H1 (cell line): Measurements from ENCODE around the gene SPACA5B. TPM values are rescaled to one million over a fixed set of nuclear protein-coding genes. Genes with fewer than 3 reads are reported as not detected.

ENCODE experiments used
- BRCA1 ChIP-seq: IDR thresholded peaks from 2 replicates; pipeline ENCODE4 v1.6.1; 2012; ENCODE audit warnings: low read depth, low read length, improper control_type of control experiment
- RBBP5 ChIP-seq: IDR thresholded peaks from 2 replicates; pipeline ENCODE4 v1.7.1; 2012; ENCODE audit warnings: low read depth, mild to moderate bottlenecking, inconsistent platforms, low read length, moderate library complexity, borderline replicate concordance
- SAP30 ChIP-seq: fragments of 300-600 bp; sonication (generic); IDR thresholded peaks from 2 replicates; pipeline ENCODE4 v1.7.1; 2012; ENCODE audit warnings: low read length, moderate library complexity, mild to moderate bottlenecking, inconsistent platforms; ENCODE audit not compliant: insufficient read depth, insufficient replicate concordance
- polyA plus RNA-seq, 7 experiments: library from polyadenylated mRNA; depleted of rRNA in 3 of 7; stranded (reverse) in 5 of 7; unstranded in 2 of 7; fragments of >200 nt in 5 of 7; fragments of 200-250 nt in 2 of 7; gene quantifications; 1 replicate in 5 of 7; 2 replicates in 1 of 7; 4 replicates in 1 of 7; pipeline versions ENCODE4 v1.2.1 to v1.2.3, GENCODE V29; 2011 to 2013; ENCODE audit warnings: missing spikeins in 2 of 7, mixed read lengths in 2 of 7
- total RNA-seq: library from RNA; stranded (reverse); fragmentation: NEBNext Ultra II Directional; extraction: Animal tissue kit (Norgen Biotek cat#: 25700); gene quantifications from 2 replicates; pipeline ENCODE4 v1.2.1, GENCODE V29; 2021
- TF ChIP-seq, protein P1 (sequence below): fragments of 300-600 bp; sonication (generic); IDR thresholded peaks from 2 replicates; pipeline ENCODE4 v1.7.1; 2012; ENCODE audit warnings: low read length, moderate library complexity, mild to moderate bottlenecking, inconsistent platforms; ENCODE audit not compliant: insufficient replicate concordance

Gene SPACA5B
- total and polyA plus RNA-seq, 2 of the 8 experiments (the other 6 are each of a cell fraction or from before 2014, with no cell fraction given) = not detected

- TF ChIP-seq, protein P1, sequence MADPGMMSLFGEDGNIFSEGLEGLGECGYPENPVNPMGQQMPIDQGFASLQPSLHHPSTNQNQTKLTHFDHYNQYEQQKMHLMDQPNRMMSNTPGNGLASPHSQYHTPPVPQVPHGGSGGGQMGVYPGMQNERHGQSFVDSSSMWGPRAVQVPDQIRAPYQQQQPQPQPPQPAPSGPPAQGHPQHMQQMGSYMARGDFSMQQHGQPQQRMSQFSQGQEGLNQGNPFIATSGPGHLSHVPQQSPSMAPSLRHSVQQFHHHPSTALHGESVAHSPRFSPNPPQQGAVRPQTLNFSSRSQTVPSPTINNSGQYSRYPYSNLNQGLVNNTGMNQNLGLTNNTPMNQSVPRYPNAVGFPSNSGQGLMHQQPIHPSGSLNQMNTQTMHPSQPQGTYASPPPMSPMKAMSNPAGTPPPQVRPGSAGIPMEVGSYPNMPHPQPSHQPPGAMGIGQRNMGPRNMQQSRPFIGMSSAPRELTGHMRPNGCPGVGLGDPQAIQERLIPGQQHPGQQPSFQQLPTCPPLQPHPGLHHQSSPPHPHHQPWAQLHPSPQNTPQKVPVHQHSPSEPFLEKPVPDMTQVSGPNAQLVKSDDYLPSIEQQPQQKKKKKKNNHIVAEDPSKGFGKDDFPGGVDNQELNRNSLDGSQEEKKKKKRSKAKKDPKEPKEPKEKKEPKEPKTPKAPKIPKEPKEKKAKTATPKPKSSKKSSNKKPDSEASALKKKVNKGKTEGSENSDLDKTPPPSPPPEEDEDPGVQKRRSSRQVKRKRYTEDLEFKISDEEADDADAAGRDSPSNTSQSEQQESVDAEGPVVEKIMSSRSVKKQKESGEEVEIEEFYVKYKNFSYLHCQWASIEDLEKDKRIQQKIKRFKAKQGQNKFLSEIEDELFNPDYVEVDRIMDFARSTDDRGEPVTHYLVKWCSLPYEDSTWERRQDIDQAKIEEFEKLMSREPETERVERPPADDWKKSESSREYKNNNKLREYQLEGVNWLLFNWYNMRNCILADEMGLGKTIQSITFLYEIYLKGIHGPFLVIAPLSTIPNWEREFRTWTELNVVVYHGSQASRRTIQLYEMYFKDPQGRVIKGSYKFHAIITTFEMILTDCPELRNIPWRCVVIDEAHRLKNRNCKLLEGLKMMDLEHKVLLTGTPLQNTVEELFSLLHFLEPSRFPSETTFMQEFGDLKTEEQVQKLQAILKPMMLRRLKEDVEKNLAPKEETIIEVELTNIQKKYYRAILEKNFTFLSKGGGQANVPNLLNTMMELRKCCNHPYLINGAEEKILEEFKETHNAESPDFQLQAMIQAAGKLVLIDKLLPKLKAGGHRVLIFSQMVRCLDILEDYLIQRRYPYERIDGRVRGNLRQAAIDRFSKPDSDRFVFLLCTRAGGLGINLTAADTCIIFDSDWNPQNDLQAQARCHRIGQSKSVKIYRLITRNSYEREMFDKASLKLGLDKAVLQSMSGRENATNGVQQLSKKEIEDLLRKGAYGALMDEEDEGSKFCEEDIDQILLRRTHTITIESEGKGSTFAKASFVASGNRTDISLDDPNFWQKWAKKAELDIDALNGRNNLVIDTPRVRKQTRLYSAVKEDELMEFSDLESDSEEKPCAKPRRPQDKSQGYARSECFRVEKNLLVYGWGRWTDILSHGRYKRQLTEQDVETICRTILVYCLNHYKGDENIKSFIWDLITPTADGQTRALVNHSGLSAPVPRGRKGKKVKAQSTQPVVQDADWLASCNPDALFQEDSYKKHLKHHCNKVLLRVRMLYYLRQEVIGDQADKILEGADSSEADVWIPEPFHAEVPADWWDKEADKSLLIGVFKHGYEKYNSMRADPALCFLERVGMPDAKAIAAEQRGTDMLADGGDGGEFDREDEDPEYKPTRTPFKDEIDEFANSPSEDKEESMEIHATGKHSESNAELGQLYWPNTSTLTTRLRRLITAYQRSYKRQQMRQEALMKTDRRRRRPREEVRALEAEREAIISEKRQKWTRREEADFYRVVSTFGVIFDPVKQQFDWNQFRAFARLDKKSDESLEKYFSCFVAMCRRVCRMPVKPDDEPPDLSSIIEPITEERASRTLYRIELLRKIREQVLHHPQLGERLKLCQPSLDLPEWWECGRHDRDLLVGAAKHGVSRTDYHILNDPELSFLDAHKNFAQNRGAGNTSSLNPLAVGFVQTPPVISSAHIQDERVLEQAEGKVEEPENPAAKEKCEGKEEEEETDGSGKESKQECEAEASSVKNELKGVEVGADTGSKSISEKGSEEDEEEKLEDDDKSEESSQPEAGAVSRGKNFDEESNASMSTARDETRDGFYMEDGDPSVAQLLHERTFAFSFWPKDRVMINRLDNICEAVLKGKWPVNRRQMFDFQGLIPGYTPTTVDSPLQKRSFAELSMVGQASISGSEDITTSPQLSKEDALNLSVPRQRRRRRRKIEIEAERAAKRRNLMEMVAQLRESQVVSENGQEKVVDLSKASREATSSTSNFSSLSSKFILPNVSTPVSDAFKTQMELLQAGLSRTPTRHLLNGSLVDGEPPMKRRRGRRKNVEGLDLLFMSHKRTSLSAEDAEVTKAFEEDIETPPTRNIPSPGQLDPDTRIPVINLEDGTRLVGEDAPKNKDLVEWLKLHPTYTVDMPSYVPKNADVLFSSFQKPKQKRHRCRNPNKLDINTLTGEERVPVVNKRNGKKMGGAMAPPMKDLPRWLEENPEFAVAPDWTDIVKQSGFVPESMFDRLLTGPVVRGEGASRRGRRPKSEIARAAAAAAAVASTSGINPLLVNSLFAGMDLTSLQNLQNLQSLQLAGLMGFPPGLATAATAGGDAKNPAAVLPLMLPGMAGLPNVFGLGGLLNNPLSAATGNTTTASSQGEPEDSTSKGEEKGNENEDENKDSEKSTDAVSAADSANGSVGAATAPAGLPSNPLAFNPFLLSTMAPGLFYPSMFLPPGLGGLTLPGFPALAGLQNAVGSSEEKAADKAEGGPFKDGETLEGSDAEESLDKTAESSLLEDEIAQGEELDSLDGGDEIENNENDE = no peak
- no peak for TF ChIP-seq RBBP5
- TF ChIP-seq SAP30 = no peak
- TF ChIP-seq BRCA1 = no peak
Observed at GRCh38 chrX:48086082-48086481, 44.3 kb upstream of the SPACA5B start (continued).
